ENCODE data around the gene ZNF692.

Gene ZNF692

GRCh38 chr1:248861616-248862015 lies 2.7 kb upstream of the ZNF692 start:
- H3K4me1 Mint-ChIP-seq (ENCODE audit: low read depth), result peaks cover 35% of the 10 kb centered on the region
- peaks cover 4% of the 10 kb centered on the region for H3K36me3 Mint-ChIP-seq (ENCODE audit: low read depth)
- no peaks in the 10 kb centered on the region for H3K27me3 Mint-ChIP-seq
- no peak overlapping the region for H3K4me3 Mint-ChIP-seq
- H3K9me3 Mint-ChIP-seq, result no peaks in the 10 kb centered on the region
- no peak overlapping the region for H3K27ac Mint-ChIP-seq

GRCh38 chr1:248860007-248860406 lies 1.1 kb upstream of the ZNF692 start:
- Mint-ChIP-seq H3K4me3 (peak overlapping the region; percentile 91), H3K36me3 (ENCODE audit: low read depth) (peaks cover 4% of the 10 kb centered on the region), H3K27me3 (no peaks in the 10 kb centered on the region), H3K4me1 (ENCODE audit: low read depth) (peaks cover 35% of the 10 kb centered on the region), H3K9me3 (no peaks in the 10 kb centered on the region), H3K27ac (peak overlapping the region; percentile 89)

- Mint-ChIP-seq H3K36me3 (ENCODE audit: low read depth) (peaks cover 4% of the 10 kb centered on the region), H3K4me3 (peak overlapping the region; percentile 91), H3K27me3 (no peaks in the 10 kb centered on the region), H3K27ac (peak overlapping the region; percentile 97), H3K9me3 (no peaks in the 10 kb centered on the region), H3K4me1 (ENCODE audit: low read depth) (peaks cover 27% of the 10 kb centered on the region)
Observed at GRCh38 chr1:248858096-248858890, 592 bp downstream of the ZNF692 start.

- peaks cover 4% of the 10 kb centered on the region for H3K36me3 Mint-ChIP-seq (ENCODE audit: low read depth)
- H3K4me1 Mint-ChIP-seq (ENCODE audit: low read depth), result peaks cover 24% of the 10 kb centered on the region
- no peaks in the 10 kb centered on the region for H3K27me3 Mint-ChIP-seq
- peak overlapping the region; percentile 97 for H3K27ac Mint-ChIP-seq
- H3K9me3 Mint-ChIP-seq, result no peaks in the 10 kb centered on the region
- peak overlapping the region; percentile 91 for H3K4me3 Mint-ChIP-seq
Observed at GRCh38 chr1:248857749-248858095, 1.2 kb downstream of the ZNF692 start.

GRCh38 chr1:248857201-248857600 lies 1.7 kb downstream of the ZNF692 start:
- peak overlapping the region; percentile 91 for H3K4me3 Mint-ChIP-seq
- peaks cover 19% of the 10 kb centered on the region for H3K4me1 Mint-ChIP-seq (ENCODE audit: low read depth)
- peaks cover 4% of the 10 kb centered on the region for H3K36me3 Mint-ChIP-seq (ENCODE audit: low read depth)
- no peaks in the 10 kb centered on the region for H3K27me3 Mint-ChIP-seq
- peak overlapping the region; percentile 97 for H3K27ac Mint-ChIP-seq
- no peaks in the 10 kb centered on the region for H3K9me3 Mint-ChIP-seq

- Mint-ChIP-seq H3K36me3 (ENCODE audit: low read depth) (peaks cover 4% of the 10 kb centered on the region), H3K4me3 (peak overlapping the region; percentile 91), H3K27ac (peak overlapping the region; percentile 38), H3K9me3 (no peaks in the 10 kb centered on the region), H3K4me1 (ENCODE audit: low read depth) (peaks cover 15% of the 10 kb centered on the region), H3K27me3 (no peaks in the 10 kb centered on the region)
Observed at GRCh38 chr1:248856176-248856575, 2.7 kb downstream of the ZNF692 start.

- no peak overlapping the region for H3K27ac Mint-ChIP-seq
- H3K9me3 Mint-ChIP-seq, result no peaks in the 10 kb centered on the region
- peaks cover 15% of the 10 kb centered on the region for H3K4me1 Mint-ChIP-seq (ENCODE audit: low read depth)
- H3K4me3 Mint-ChIP-seq, result no peak overlapping the region
- peaks cover 4% of the 10 kb centered on the region for H3K36me3 Mint-ChIP-seq (ENCODE audit: low read depth)
- H3K27me3 Mint-ChIP-seq, result no peaks in the 10 kb centered on the region
Observed at GRCh38 chr1:248855580-248855979, 3.3 kb downstream of the ZNF692 start.

GRCh38 chr1:248853663-248854375 lies 5.1 kb downstream of the ZNF692 start:
- peak overlapping the region; percentile 36 for H3K4me3 Mint-ChIP-seq
- peak overlapping the region; percentile 72 for H3K27ac Mint-ChIP-seq
- no peaks in the 10 kb centered on the region for H3K9me3 Mint-ChIP-seq
- peaks cover 9% of the 10 kb centered on the region for H3K36me3 Mint-ChIP-seq (ENCODE audit: low read depth)
- H3K27me3 Mint-ChIP-seq, result no peaks in the 10 kb centered on the region
- no peaks in the 10 kb centered on the region for H3K4me1 Mint-ChIP-seq (ENCODE audit: low read depth)

- no peak overlapping the region for H3K27ac Mint-ChIP-seq
- no peaks in the 10 kb centered on the region for H3K9me3 Mint-ChIP-seq
- H3K36me3 Mint-ChIP-seq (ENCODE audit: low read depth), result peaks cover 15% of the 10 kb centered on the region
- H3K4me1 Mint-ChIP-seq (ENCODE audit: low read depth), result no peaks in the 10 kb centered on the region
- no peak overlapping the region for H3K4me3 Mint-ChIP-seq
- no peaks in the 10 kb centered on the region for H3K27me3 Mint-ChIP-seq
Observed at GRCh38 chr1:248852481-248853405, 6.1 kb downstream of the ZNF692 start.

GRCh38 chr1:248851390-248851789 lies 7.5 kb downstream of the ZNF692 start:
- Mint-ChIP-seq H3K4me1 (ENCODE audit: low read depth) (no peaks in the 10 kb centered on the region), H3K27ac (no peak overlapping the region), H3K36me3 (ENCODE audit: low read depth) (peaks cover 17% of the 10 kb centered on the region), H3K9me3 (no peaks in the 10 kb centered on the region), H3K4me3 (no peak overlapping the region), H3K27me3 (no peaks in the 10 kb centered on the region)

- H3K4me3 Mint-ChIP-seq, result no peak overlapping the region
- H3K27ac Mint-ChIP-seq, result no peak overlapping the region
- no peaks in the 10 kb centered on the region for H3K9me3 Mint-ChIP-seq
- H3K4me1 Mint-ChIP-seq (ENCODE audit: low read depth), result no peaks in the 10 kb centered on the region
- peaks cover 23% of the 10 kb centered on the region for H3K36me3 Mint-ChIP-seq (ENCODE audit: low read depth)
- no peaks in the 10 kb centered on the region for H3K27me3 Mint-ChIP-seq
Observed at GRCh38 chr1:248850536-248851251, 8.2 kb downstream of the ZNF692 start.

GRCh38 chr1:248850124-248850523 lies 8.8 kb downstream of the ZNF692 start:
- no peaks in the 10 kb centered on the region for H3K27me3 Mint-ChIP-seq
- no peaks in the 10 kb centered on the region for H3K4me1 Mint-ChIP-seq (ENCODE audit: low read depth)
- no peak overlapping the region for H3K27ac Mint-ChIP-seq
- no peak overlapping the region for H3K4me3 Mint-ChIP-seq
- no peaks in the 10 kb centered on the region for H3K9me3 Mint-ChIP-seq
- H3K36me3 Mint-ChIP-seq (ENCODE audit: low read depth), result peaks cover 28% of the 10 kb centered on the region

- Mint-ChIP-seq H3K27me3 (no peaks in the 10 kb centered on the region), H3K4me1 (ENCODE audit: low read depth) (no peaks in the 10 kb centered on the region), H3K27ac (no peak overlapping the region), H3K4me3 (no peak overlapping the region), H3K9me3 (no peaks in the 10 kb centered on the region), H3K36me3 (ENCODE audit: low read depth) (peaks cover 28% of the 10 kb centered on the region)
Observed at GRCh38 chr1:248849637-248850036, 9.2 kb downstream of the ZNF692 start.

- H3K27ac Mint-ChIP-seq, result no peak overlapping the region
- H3K9me3 Mint-ChIP-seq, result no peaks in the 10 kb centered on the region
- no peaks in the 10 kb centered on the region for H3K4me1 Mint-ChIP-seq (ENCODE audit: low read depth)
- no peaks in the 10 kb centered on the region for H3K27me3 Mint-ChIP-seq
- peaks cover 28% of the 10 kb centered on the region for H3K36me3 Mint-ChIP-seq (ENCODE audit: low read depth)
- peak overlapping the region; percentile 1 for H3K4me3 Mint-ChIP-seq
Observed at GRCh38 chr1:248849152-248849551, 9.7 kb downstream of the ZNF692 start.

Data from stimulated activated naive CD8-positive, alpha-beta T cell treated with anti-CD3 and anti-CD28 coated beads, Interleukin-15, Interleukin-2, amounts not matched to agents 100 ng/mL and 50 ng/mL, for 24 hours (primary cell).